HepG2 (cell line): ENCODE data around the gene BICRA. TPM values are rescaled to one million over a fixed set of nuclear protein-coding genes. Genes with fewer than 3 reads are reported as not detected.
A peak's percentile ranks its signal among the peaks of the same experiment; 100 is the strongest.

Experiments used
- ATRX ChIP-seq: sonication (generic); formaldehyde crosslinking; IDR thresholded peaks from 2 replicates; pipeline ENCODE4 v1.4.0; 2020; ENCODE audit warnings: missing genetic modification reagents, borderline replicate concordance
- HOXA9 ChIP-seq: sonication (generic); formaldehyde crosslinking; IDR thresholded peaks from 2 replicates; pipeline ENCODE4 v1.8.1; 2022; ENCODE audit warnings: missing genetic modification reagents, mild to moderate bottlenecking, moderate library complexity, borderline replicate concordance
- MYC ChIP-seq: sonication (generic); formaldehyde crosslinking; IDR thresholded peaks from 2 replicates; pipeline ENCODE4 v1.9.0; 2021; ENCODE audit warnings: missing genetic modification reagents, borderline replicate concordance
- PAX8 ChIP-seq: sonication (generic); formaldehyde crosslinking; IDR thresholded peaks from 2 replicates; pipeline ENCODE4 v1.8.0; 2022; ENCODE audit warnings: mild to moderate bottlenecking, missing genetic modification reagents, borderline replicate concordance
- SIN3A ChIP-seq: IDR thresholded peaks from 2 replicates; pipeline ENCODE4 v1.6.1; 2011; ENCODE audit warnings: low read depth, mild to moderate bottlenecking, control low read depth, low read length, borderline replicate concordance
- SMC3 ChIP-seq: IDR thresholded peaks from 2 replicates; pipeline ENCODE4 v1.6.1; 2011; ENCODE audit warnings: low read length, improper control_type of control experiment
- SOX13 ChIP-seq, 3 experiments: fragments of 450-650 bp in 1 of 3; sonication (generic) in 1 of 3; formaldehyde crosslinking in 1 of 3; IDR thresholded peaks in 2 of 3; conservative IDR thresholded peaks in 1 of 3; 2 replicates each; pipeline versions ENCODE4 v1.5.0 to v1.6.1; 2016 to 2020; ENCODE audit warnings: antibody characterized with exemption in 1 of 3, mild to moderate bottlenecking in 1 of 3, missing compliant biosample characterization in 1 of 3, missing genetic modification reagents in 1 of 3, moderate library complexity in 1 of 3
- TEAD3 ChIP-seq: optimal IDR thresholded peaks from 2 replicates; pipeline ENCODE3; 2016; ENCODE audit warnings: borderline replicate concordance
- TRIM24 ChIP-seq: sonication (generic); formaldehyde crosslinking; IDR thresholded peaks from 2 replicates; pipeline ENCODE4 v1.8.0; 2022; ENCODE audit warnings: mild to moderate bottlenecking, missing genetic modification reagents
- U2AF1 ChIP-seq: fragments of 200-400 bp; formaldehyde crosslinking; optimal IDR thresholded peaks from 2 replicates; pipeline ENCODE3; 2017; ENCODE audit warnings: mild to moderate bottlenecking, low read depth, low read length
- ZNF260 ChIP-seq: sonication (generic); formaldehyde crosslinking; IDR thresholded peaks from 2 replicates; pipeline ENCODE4 v1.4.0; 2020; ENCODE audit warnings: missing genetic modification reagents, low read depth, mild to moderate bottlenecking, borderline replicate concordance
- ZNF556 ChIP-seq: sonication (generic); formaldehyde crosslinking; IDR thresholded peaks from 2 replicates; pipeline ENCODE4 v1.4.0; 2020; ENCODE audit warnings: mild to moderate bottlenecking, missing genetic modification reagents, borderline replicate concordance
- polyA plus RNA-seq, 8 experiments: library from polyadenylated mRNA; depleted of rRNA in 3 of 8; stranded (reverse) in 7 of 8; unstranded in 1 of 8; fragments of >200 nt; fragmentation: Illumina TruSeq in 4 of 8; extraction: Trizol in 4 of 8; gene quantifications; 2 replicates each; pipeline versions ENCODE4 v1.2.1 to v1.2.3, GENCODE V29; 2011 to 2016; ENCODE audit warnings: low read depth in 4 of 8, missing spikeins in 1 of 8, mixed read lengths in 1 of 8; ENCODE audit not compliant: insufficient read depth in 1 of 8
- total RNA-seq, 5 experiments: library from RNA; depleted of rRNA; stranded (reverse); fragments of >200 nt; fragmentation: Illumina TruSeq; extraction: Trizol; gene quantifications; 2 replicates each; pipeline ENCODE4 v1.2.3, GENCODE V29; 2016; ENCODE audit warnings: low read depth in 1 of 5
- TF ChIP-seq, protein P1 (sequence below): sonication (generic); formaldehyde crosslinking; IDR thresholded peaks from 2 replicates; pipeline ENCODE4 v1.5.0; 2020; ENCODE audit warnings: missing genetic modification reagents
- TF ChIP-seq, protein P2 (sequence below), 2 experiments: sonication (generic) in 1 of 2; formaldehyde crosslinking in 1 of 2; IDR thresholded peaks; 2 replicates each; pipeline versions ENCODE4 v1.6.1 to v1.9.0; 2014 to 2022; ENCODE audit warnings: antibody characterized with exemption in 1 of 2, borderline replicate concordance in 1 of 2, inconsistent platforms in 1 of 2, low read depth in 1 of 2, missing genetic modification reagents in 1 of 2
- TF ChIP-seq, protein P3 (sequence below): sonication (generic); formaldehyde crosslinking; IDR thresholded peaks from 2 replicates; pipeline ENCODE4 v1.8.1; 2023; ENCODE audit warnings: mild to moderate bottlenecking, missing genetic modification reagents, borderline replicate concordance
- TF ChIP-seq, protein P4 (sequence below): sonication (generic); formaldehyde crosslinking; IDR thresholded peaks from 2 replicates; pipeline ENCODE4 v1.5.1; 2020; ENCODE audit warnings: missing genetic modification reagents, mild to moderate bottlenecking, borderline replicate concordance

The BICRA gene
- total and polyA plus RNA-seq, 2 of the 13 experiments (the other 11 are each of a cell fraction or from before 2014, with no cell fraction given) = 0.55 to 0.71 TPM

DNA sequence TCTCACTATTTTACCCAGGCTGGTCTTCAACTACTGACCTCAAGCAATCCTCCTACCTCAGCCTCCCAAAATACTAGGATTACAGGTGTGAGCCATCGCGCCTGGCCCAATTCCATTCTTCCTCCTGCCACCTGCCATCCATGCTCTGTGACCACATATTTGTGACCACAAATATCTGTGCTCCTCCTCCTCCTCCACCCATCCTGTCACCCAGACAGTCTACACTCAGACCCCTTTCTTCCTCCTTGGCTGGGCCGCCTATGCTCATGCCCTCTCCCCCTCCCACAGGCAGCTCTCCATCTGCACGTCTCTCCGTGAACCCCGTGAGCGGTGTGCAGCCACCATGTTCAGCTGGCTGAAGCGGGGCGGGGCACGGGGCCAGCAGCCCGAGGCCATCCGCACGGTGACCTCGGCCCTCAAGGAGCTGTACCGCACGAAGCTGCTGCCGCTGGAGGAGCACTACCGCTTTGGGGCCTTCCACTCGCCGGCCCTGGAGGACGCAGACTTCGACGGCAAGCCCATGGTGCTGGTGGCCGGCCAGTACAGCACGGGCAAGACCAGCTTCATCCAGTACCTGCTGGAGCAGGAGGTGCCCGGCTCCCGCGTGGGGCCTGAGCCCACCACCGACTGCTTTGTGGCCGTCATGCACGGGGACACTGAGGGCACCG is 107.5 kb downstream of the BICRA start (continued):
- TF ChIP-seq ATRX (CRISPR knock-in tag) = no peak
- no peak for TF ChIP-seq ZNF260
- TF ChIP-seq TRIM24 (CRISPR knock-in tag) = no peak
- TF ChIP-seq, protein P1, sequence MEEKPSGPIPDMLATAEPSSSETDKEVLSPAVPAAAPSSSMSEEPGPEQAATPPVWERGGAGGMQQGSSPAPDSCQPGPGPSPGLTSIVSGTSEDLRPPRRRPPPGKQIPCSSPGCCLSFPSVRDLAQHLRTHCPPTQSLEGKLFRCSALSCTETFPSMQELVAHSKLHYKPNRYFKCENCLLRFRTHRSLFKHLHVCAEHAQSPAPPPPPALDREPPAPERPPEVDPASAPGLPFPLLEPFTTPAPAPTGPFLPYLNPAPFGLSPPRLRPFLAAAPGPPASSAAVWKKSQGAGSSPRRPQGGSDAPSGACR = no peak
- peak; percentile 27 for TF ChIP-seq TEAD3 (CRISPR knock-in tag)
- TF ChIP-seq U2AF1 = no peak
- TF ChIP-seq, protein P2, sequence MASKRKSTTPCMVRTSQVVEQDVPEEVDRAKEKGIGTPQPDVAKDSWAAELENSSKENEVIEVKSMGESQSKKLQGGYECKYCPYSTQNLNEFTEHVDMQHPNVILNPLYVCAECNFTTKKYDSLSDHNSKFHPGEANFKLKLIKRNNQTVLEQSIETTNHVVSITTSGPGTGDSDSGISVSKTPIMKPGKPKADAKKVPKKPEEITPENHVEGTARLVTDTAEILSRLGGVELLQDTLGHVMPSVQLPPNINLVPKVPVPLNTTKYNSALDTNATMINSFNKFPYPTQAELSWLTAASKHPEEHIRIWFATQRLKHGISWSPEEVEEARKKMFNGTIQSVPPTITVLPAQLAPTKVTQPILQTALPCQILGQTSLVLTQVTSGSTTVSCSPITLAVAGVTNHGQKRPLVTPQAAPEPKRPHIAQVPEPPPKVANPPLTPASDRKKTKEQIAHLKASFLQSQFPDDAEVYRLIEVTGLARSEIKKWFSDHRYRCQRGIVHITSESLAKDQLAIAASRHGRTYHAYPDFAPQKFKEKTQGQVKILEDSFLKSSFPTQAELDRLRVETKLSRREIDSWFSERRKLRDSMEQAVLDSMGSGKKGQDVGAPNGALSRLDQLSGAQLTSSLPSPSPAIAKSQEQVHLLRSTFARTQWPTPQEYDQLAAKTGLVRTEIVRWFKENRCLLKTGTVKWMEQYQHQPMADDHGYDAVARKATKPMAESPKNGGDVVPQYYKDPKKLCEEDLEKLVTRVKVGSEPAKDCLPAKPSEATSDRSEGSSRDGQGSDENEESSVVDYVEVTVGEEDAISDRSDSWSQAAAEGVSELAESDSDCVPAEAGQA (IDR thresholded peaks at IDR 0.05; ENCODE audit: low read depth) = 0 out of 2 replicates have a peak, but pooled peaks have one; percentile 13
- TF ChIP-seq, protein P2 (CRISPR knock-in tag; IDR thresholded peaks at IDR 0.05; ENCODE audit: borderline replicate concordance) = no peak
- TF ChIP-seq SMC3 = no peak
- TF ChIP-seq, protein P3, sequence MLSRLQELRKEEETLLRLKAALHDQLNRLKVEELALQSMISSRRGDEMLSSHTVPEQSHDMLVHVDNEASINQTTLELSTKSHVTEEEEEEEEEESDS (CRISPR knock-in tag) = no peak
- TF ChIP-seq SIN3A = no peak
- TF ChIP-seq, protein P4, sequence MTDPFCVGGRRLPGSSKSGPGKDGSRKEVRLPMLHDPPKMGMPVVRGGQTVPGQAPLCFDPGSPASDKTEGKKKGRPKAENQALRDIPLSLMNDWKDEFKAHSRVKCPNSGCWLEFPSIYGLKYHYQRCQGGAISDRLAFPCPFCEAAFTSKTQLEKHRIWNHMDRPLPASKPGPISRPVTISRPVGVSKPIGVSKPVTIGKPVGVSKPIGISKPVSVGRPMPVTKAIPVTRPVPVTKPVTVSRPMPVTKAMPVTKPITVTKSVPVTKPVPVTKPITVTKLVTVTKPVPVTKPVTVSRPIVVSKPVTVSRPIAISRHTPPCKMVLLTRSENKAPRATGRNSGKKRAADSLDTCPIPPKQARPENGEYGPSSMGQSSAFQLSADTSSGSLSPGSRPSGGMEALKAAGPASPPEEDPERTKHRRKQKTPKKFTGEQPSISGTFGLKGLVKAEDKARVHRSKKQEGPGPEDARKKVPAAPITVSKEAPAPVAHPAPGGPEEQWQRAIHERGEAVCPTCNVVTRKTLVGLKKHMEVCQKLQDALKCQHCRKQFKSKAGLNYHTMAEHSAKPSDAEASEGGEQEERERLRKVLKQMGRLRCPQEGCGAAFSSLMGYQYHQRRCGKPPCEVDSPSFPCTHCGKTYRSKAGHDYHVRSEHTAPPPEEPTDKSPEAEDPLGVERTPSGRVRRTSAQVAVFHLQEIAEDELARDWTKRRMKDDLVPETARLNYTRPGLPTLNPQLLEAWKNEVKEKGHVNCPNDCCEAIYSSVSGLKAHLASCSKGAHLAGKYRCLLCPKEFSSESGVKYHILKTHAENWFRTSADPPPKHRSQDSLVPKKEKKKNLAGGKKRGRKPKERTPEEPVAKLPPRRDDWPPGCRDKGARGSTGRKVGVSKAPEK = no peak
- TF ChIP-seq HOXA9 (CRISPR knock-in tag) = no peak
- TF ChIP-seq PAX8 (CRISPR knock-in tag) = no peak
- no peak for TF ChIP-seq MYC
- no peak for TF ChIP-seq SOX13 (IDR thresholded peaks at IDR 0.05)
- TF ChIP-seq SOX13 (CRISPR knock-in tag; conservative IDR thresholded peaks at IDR 0.05 in 1 of 2, IDR thresholded peaks at IDR 0.05 in 1 of 2) = no peak
- no peak for TF ChIP-seq ZNF556
